Nephron (organoid): ENCODE results near the gene TRAK2.

Experiments used
- H3K27ac Mint-ChIP-seq, 3 experiments: 2 replicates each; pipeline ENCODE4 v1.8.0; 2020; ENCODE audit warnings: mixed read lengths in 3 of 3, mild to moderate bottlenecking in 2 of 3, moderate library complexity in 1 of 3
- H3K27me3 Mint-ChIP-seq: 2 replicates; pipeline ENCODE4 v1.8.0; 2021; ENCODE audit warnings: low read depth, mild to moderate bottlenecking, moderate library complexity, mixed read lengths
- H3K36me3 Mint-ChIP-seq: 2 replicates; pipeline ENCODE4 v1.8.0; 2020; ENCODE audit warnings: low read depth, mixed read lengths
- H3K4me1 Mint-ChIP-seq: 2 replicates; pipeline ENCODE4 v1.8.0; 2020; ENCODE audit warnings: mixed read lengths
- H3K4me3 Mint-ChIP-seq, 3 experiments: 2 replicates each; pipeline ENCODE4 v1.8.0; 2020; ENCODE audit warnings: mild to moderate bottlenecking in 3 of 3, mixed read lengths in 3 of 3, moderate library complexity in 2 of 3
- H3K9me3 Mint-ChIP-seq: 2 replicates; pipeline ENCODE4 v1.8.0; 2020; ENCODE audit warnings: mixed read lengths
- CTCF ChIP-seq, 3 experiments: fragments of 200-600 bp; sonication (generic); IDR thresholded peaks; one replicate each; pipeline ENCODE4 v1.5.0; 2021; ENCODE audit warnings: antibody characterized with exemption in 3 of 3; ENCODE audit not compliant: unreplicated experiment in 3 of 3

TRAK2 gene

DNA sequence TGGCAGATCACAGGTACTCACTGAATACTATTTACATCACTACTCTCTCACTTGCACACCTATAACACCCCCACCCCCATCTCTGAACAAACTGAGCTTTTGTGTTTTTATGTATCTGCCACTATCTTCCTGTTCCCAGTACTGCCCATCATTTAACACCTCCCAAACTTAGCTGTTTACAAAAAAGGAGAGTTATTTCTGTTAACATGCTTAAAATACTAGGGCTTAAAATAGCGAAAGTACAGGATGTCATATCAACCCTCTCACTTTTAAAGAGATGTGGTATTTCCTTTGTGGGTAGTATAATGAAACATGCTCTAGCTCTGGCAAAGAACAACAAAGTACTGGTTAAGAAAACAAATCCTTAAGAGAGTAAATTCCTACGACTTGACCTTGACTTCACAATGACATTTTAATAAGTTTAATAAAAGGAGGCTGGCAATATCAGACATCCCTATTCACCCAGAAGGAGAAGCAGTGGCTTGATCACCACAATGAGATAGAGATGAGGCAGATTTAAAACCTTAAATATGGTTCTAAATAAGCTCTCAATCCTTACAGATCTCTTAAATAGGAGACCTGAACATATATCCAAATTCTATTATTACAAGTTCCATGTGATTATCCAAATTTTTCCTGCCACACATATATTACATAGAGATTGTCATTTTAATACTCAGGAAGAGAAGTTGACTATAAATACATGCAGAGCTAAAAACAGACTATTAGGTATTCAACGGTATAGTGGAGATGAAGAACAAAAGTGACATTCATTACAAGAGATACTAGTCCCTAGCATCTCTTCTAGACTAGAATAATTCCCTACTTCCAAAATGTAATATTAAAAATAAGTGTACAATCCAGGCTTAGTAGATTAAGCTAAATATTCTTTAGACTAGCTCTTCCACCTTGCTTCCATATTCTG is 36.9 kb downstream of the TRAK2 start:
- H3K9me3 Mint-ChIP-seq: no peaks in the 10 kb centered on the region
- H3K36me3 Mint-ChIP-seq: peaks cover 26% of the 10 kb centered on the region
- H3K27me3 Mint-ChIP-seq: no peaks in the 10 kb centered on the region
- no peak overlapping the region for H3K4me3 Mint-ChIP-seq
- no peak for TF ChIP-seq CTCF (IDR thresholded peaks at IDR 0.05; ENCODE audit: unreplicated experiment in 3 of 3)
- no peaks in the 10 kb centered on the region for H3K4me1 Mint-ChIP-seq
- H3K27ac Mint-ChIP-seq: no peak overlapping the region

- Mint-ChIP-seq H3K27me3 (no peaks in the 10 kb centered on the region), H3K4me3 (no peak overlapping the region), H3K36me3 (peaks cover 22% of the 10 kb centered on the region), H3K9me3 (no peaks in the 10 kb centered on the region), H3K4me1 (no peaks in the 10 kb centered on the region), H3K27ac (no peak overlapping the region)
- no peak for TF ChIP-seq CTCF (IDR thresholded peaks at IDR 0.05; ENCODE audit: unreplicated experiment in 3 of 3)
Observed at GRCh38 chr2:201413552-201413951, 37.7 kb downstream of the TRAK2 start.

GRCh38 chr2:201413143-201413542 is 38.1 kb downstream of the TRAK2 start:
- Mint-ChIP-seq H3K4me3 (no peak overlapping the region), H3K36me3 (peaks cover 22% of the 10 kb centered on the region), H3K9me3 (no peaks in the 10 kb centered on the region), H3K27me3 (no peaks in the 10 kb centered on the region), H3K27ac (no peak overlapping the region), H3K4me1 (no peaks in the 10 kb centered on the region)
- TF ChIP-seq CTCF (IDR thresholded peaks at IDR 0.05; ENCODE audit: unreplicated experiment in 3 of 3): no peak

DNA sequence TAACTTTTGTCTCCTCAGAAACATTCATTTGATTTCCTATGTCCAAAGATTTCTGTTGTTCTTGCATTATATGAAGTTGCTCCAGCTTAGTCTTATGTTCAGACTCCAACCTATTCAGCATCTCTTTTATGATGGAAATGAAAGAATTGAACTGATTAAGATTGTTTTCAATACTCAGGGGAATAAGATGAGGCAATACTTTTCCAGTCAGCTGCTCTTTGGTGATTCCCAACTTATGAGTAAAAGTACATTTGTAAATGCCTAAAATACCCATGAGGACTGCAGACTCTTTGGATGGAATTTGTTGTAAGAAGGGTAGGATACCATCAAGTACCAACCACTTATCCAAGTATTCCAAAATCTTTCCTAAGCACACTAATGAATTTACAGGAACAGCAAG is 39.8 kb downstream of the TRAK2 start:
- Mint-ChIP-seq H3K4me3 (no peak overlapping the region), H3K4me1 (peaks cover 10% of the 10 kb centered on the region), H3K36me3 (peaks cover 14% of the 10 kb centered on the region), H3K9me3 (no peaks in the 10 kb centered on the region), H3K27ac (no peak overlapping the region), H3K27me3 (no peaks in the 10 kb centered on the region)
- no peak for TF ChIP-seq CTCF (IDR thresholded peaks at IDR 0.05; ENCODE audit: unreplicated experiment in 3 of 3)

DNA sequence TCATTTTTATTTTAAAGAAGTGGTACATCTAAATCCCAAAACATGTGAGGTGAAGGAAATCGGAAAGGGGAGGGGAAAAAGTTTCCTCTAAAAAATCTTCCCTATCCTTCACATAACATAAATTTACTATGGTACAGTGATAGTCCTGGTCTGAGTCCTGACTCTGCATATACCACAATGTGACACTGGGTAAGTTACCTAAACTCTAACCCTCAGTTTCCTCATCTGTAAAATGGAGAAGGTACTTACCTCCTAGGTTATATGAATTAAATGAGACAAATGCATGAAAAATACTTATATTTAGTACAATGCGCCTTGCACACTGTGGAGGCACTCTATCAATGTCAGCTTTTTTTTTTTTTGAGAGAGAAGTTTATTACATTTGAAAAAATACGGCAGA is 42.3 kb downstream of the TRAK2 start:
- Mint-ChIP-seq H3K4me3 (no peak overlapping the region), H3K27me3 (no peaks in the 10 kb centered on the region), H3K4me1 (peaks cover 25% of the 10 kb centered on the region), H3K9me3 (no peaks in the 10 kb centered on the region), H3K36me3 (peaks cover 14% of the 10 kb centered on the region), H3K27ac (no peak overlapping the region)
- no peak for TF ChIP-seq CTCF (IDR thresholded peaks at IDR 0.05; ENCODE audit: unreplicated experiment in 3 of 3)

DNA sequence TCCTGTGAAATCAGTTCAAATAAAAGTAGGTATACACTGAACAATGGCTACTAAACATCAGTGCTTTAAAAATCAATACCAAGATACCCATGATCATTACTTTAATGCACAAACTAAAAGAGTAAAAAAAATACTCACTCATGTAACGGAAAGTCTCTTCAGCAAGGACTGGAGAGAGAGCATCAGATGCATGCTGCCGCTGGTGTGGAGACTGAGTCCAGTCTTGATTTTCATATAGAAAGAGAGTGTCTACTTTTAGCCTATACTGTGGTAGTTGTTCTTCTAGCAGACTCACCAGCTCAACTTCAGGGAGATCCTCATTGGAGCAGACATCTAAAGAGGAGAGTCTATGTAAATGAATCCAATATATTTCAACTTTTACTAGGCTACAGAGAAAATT is 44.0 kb downstream of the TRAK2 start:
- H3K9me3 Mint-ChIP-seq: no peaks in the 10 kb centered on the region
- H3K36me3 Mint-ChIP-seq: peaks cover 12% of the 10 kb centered on the region
- H3K27me3 Mint-ChIP-seq: no peaks in the 10 kb centered on the region
- no peak for TF ChIP-seq CTCF (IDR thresholded peaks at IDR 0.05; ENCODE audit: unreplicated experiment in 3 of 3)
- H3K4me3 Mint-ChIP-seq: peak overlapping the region; percentile 41 to 75 (median 68)
- H3K4me1 Mint-ChIP-seq: peaks cover 38% of the 10 kb centered on the region
- peak overlapping the region; percentile 64 to 82 (median 74) for H3K27ac Mint-ChIP-seq
